Neural cell (in vitro differentiated cells): ENCODE measurements around the gene SGSM1. TPM values are rescaled to one million over a fixed set of nuclear protein-coding genes. Genes with fewer than 3 reads are reported as not detected.

Experiments
- H2AFZ ChIP-seq: fragments of 200-600, 300-800 bp; sonication (generic), shearing (Covaris generic); 2 replicates; pipeline ENCODE4 v1.6.0; 2014; ENCODE audit warnings: low read depth, mild to moderate bottlenecking, antibody characterized with exemption, low read length, moderate library complexity
- H3F3A ChIP-seq: fragments of 200-600 bp; shearing (Covaris generic); 2 replicates; pipeline ENCODE4 v1.6.1; 2016; ENCODE audit warnings: mild to moderate bottlenecking, moderate library complexity, mixed read lengths, antibody characterized with exemption, low read length; ENCODE audit not compliant: insufficient read depth, poor library complexity, severe bottlenecking
- H3K27ac ChIP-seq: fragments of 200-600, 300-800 bp; sonication (generic), shearing (Covaris generic); 2 replicates; pipeline ENCODE4 v1.5.1; 2014; ENCODE audit warnings: mild to moderate bottlenecking, low read length, moderate library complexity
- H3K27me3 ChIP-seq: fragments of 300-800, 200-600 bp; sonication (generic), shearing (Covaris generic); 2 replicates; pipeline ENCODE4 v1.6.0; 2014; ENCODE audit warnings: mild to moderate bottlenecking, low read depth, low read length, moderate library complexity; ENCODE audit not compliant: insufficient read depth
- H3K36me3 ChIP-seq: fragments of 300-800, 200-600 bp; sonication (generic), shearing (Covaris generic); 2 replicates; pipeline ENCODE4 v1.5.1; 2014; ENCODE audit warnings: mild to moderate bottlenecking, antibody characterized with exemption, low read length, moderate library complexity; ENCODE audit not compliant: insufficient read depth
- H3K4me2 ChIP-seq: fragments of 300-800, 200-600 bp; sonication (generic), shearing (Covaris generic); 2 replicates; pipeline ENCODE4 v1.6.0; 2014; ENCODE audit warnings: mild to moderate bottlenecking, low read length
- H3K4me3 ChIP-seq: fragments of 300-800, 200-600 bp; sonication (generic), shearing (Covaris generic); 2 replicates; pipeline ENCODE4 v1.5.1; 2014; ENCODE audit warnings: mild to moderate bottlenecking, low read length, moderate library complexity
- H3K79me2 ChIP-seq: fragments of 200-600 bp; shearing (Covaris generic); replicated peaks from 2 replicates; pipeline ENCODE4 v1.6.0; 2014; ENCODE audit warnings: mild to moderate bottlenecking, low read length, moderate library complexity; ENCODE audit not compliant: insufficient read depth
- H3K9ac ChIP-seq: fragments of 300-800, 200-600 bp; sonication (generic), shearing (Covaris generic); 2 replicates; pipeline ENCODE4 v1.6.1; 2016; ENCODE audit warnings: mild to moderate bottlenecking, low read length, mixed read lengths
- H3K9me2 ChIP-seq: fragments of 200-600 bp; shearing (Covaris generic); 2 replicates; pipeline ENCODE4 v1.6.1; 2016; ENCODE audit warnings: mild to moderate bottlenecking, low read length, mixed read lengths; ENCODE audit not compliant: insufficient read depth
- H3K9me3 ChIP-seq: fragments of 200-600, 300-800 bp; sonication (generic), shearing (Covaris generic); 2 replicates; pipeline ENCODE4 v1.6.1; 2016; ENCODE audit warnings: mild to moderate bottlenecking, mixed run types, low read length, moderate library complexity, mixed read lengths
- H4K20me1 ChIP-seq: fragments of 200-600 bp; shearing (Covaris generic); 2 replicates; pipeline ENCODE4 v1.6.1; 2016; ENCODE audit warnings: mild to moderate bottlenecking, mixed run types; ENCODE audit not compliant: insufficient read depth
- CTCF ChIP-seq: fragments of 450-650 bp; IDR thresholded peaks from 2 replicates; pipeline ENCODE4 v1.5.1; 2014; ENCODE audit warnings: antibody characterized with exemption, mild to moderate bottlenecking, moderate library complexity; ENCODE audit not compliant: poor library complexity, severe bottlenecking
- EP300 ChIP-seq: fragments of 450-650 bp; conservative IDR thresholded peaks from 2 replicates; pipeline ENCODE4 v1.6.1; 2014; ENCODE audit warnings: antibody characterized with exemption, mild to moderate bottlenecking, moderate library complexity; ENCODE audit not compliant: poor library complexity, severe bottlenecking
- EZH2 ChIP-seq: fragments of 200-600, 300-800 bp; shearing (Covaris generic), sonication (generic); IDR thresholded peaks from 2 replicates; pipeline ENCODE4 v1.6.1; 2014; ENCODE audit warnings: antibody characterized with exemption, low read length, borderline replicate concordance, mild to moderate bottlenecking; ENCODE audit not compliant: insufficient read depth, poor library complexity, severe bottlenecking
- MXI1 ChIP-seq: fragments of 450-650 bp; conservative IDR thresholded peaks from 2 replicates; pipeline ENCODE4 v1.6.1; 2014; ENCODE audit warnings: antibody characterized with exemption, mild to moderate bottlenecking; ENCODE audit not compliant: poor library complexity, severe bottlenecking
- POLR2AphosphoS5 ChIP-seq: IDR thresholded peaks from 2 replicates; pipeline ENCODE4 v1.6.1; 2012
- RAD21 ChIP-seq: fragments of 450-650 bp; conservative IDR thresholded peaks from 2 replicates; pipeline ENCODE4 v1.6.1; 2014; ENCODE audit warnings: antibody characterized with exemption, mild to moderate bottlenecking, moderate library complexity
- REST ChIP-seq: IDR thresholded peaks from 2 replicates; pipeline ENCODE4 v1.6.1; 2012; ENCODE audit warnings: borderline replicate concordance
- SMC3 ChIP-seq: fragments of 450-650 bp; conservative IDR thresholded peaks from 2 replicates; pipeline ENCODE4 v1.6.1; 2014; ENCODE audit warnings: antibody characterized with exemption, mild to moderate bottlenecking, moderate library complexity; ENCODE audit not compliant: poor library complexity
- TAF1 ChIP-seq: IDR thresholded peaks from 2 replicates; pipeline ENCODE4 v1.6.1; 2012; ENCODE audit warnings: low read depth
- polyA plus RNA-seq: library from polyadenylated mRNA; depleted of rRNA; stranded (reverse); fragments of >200 nt; gene quantifications from 2 replicates; pipeline ENCODE4 v1.2.3, GENCODE V29; 2014

Gene SGSM1
- polyA plus RNA-seq, 1 donor from 2014 or later = 7.5 TPM

- Histone ChIP-seq H3K9me2 (no peaks in the 10 kb centered on the region), H4K20me1 (no peaks in the 10 kb centered on the region), H3F3A (no peaks in the 10 kb centered on the region), H3K4me2 (no peak overlapping the region), H3K27ac (no peak overlapping the region), H2AFZ (no peak overlapping the region), H3K9me3 (no peaks in the 10 kb centered on the region), H3K9ac (no peak overlapping the region), H3K27me3 (no peaks in the 10 kb centered on the region), H3K36me3 (peaks cover 5% of the 10 kb centered on the region), H3K4me3 (no peak overlapping the region), H3K79me2 (no peaks in the 10 kb centered on the region)
- TF ChIP-seq MXI1 = no peak
- TF ChIP-seq REST = no peak
- no peak for TF ChIP-seq TAF1
- TF ChIP-seq EZH2 = no peak
- no peak for TF ChIP-seq CTCF
- TF ChIP-seq SMC3 = no peak
- TF ChIP-seq RAD21 = no peak
- TF ChIP-seq POLR2AphosphoS5 = no peak
- TF ChIP-seq EP300 = no peak
Measured at GRCh38 chr22:24875862-24876506, 70.0 kb downstream of the SGSM1 start.

GRCh38 chr22:24876700-24877099, 70.7 kb downstream of the SGSM1 start:
- Histone ChIP-seq H3F3A (no peaks in the 10 kb centered on the region), H3K4me3 (no peak overlapping the region), H3K9me2 (no peaks in the 10 kb centered on the region), H3K4me2 (no peak overlapping the region), H3K9ac (no peak overlapping the region), H3K9me3 (no peaks in the 10 kb centered on the region), H3K27me3 (no peaks in the 10 kb centered on the region), H3K27ac (no peak overlapping the region), H4K20me1 (no peaks in the 10 kb centered on the region), H3K36me3 (peaks cover 5% of the 10 kb centered on the region), H2AFZ (no peak overlapping the region), H3K79me2 (no peaks in the 10 kb centered on the region)
- TF ChIP-seq MXI1 = no peak
- TF ChIP-seq SMC3 = no peak
- no peak for TF ChIP-seq EP300
- TF ChIP-seq POLR2AphosphoS5 = no peak
- no peak for TF ChIP-seq EZH2
- no peak for TF ChIP-seq RAD21
- no peak for TF ChIP-seq REST
- TF ChIP-seq CTCF = no peak
- TF ChIP-seq TAF1 = no peak
